Neural progenitor cell (in vitro differentiated cells): ENCODE data around the gene MSLN. TPM values are rescaled to one million over a fixed set of nuclear protein-coding genes. Genes with fewer than 3 reads are reported as not detected.
A peak's percentile ranks its signal among the peaks of the same experiment; 100 is the strongest.

Experiments
- DNase-seq: peaks from one replicate; pipeline ENCODE4 v3.0.0-alpha.2; 2016; ENCODE audit warnings: low spot score
- H2AFZ ChIP-seq: fragments of 200-600 bp; sonication (generic); replicated peaks from 2 replicates; pipeline ENCODE4 v1.6.1; 2016; ENCODE audit warnings: antibody characterized with exemption
- H3F3A ChIP-seq: fragments of 200-600 bp; sonication (generic); 2 replicates; pipeline ENCODE4 v1.6.1; 2016; ENCODE audit warnings: antibody characterized with exemption, low read depth
- H3K27ac ChIP-seq: fragments of 200-600 bp; sonication (generic); 2 replicates; pipeline ENCODE4 v1.5.1; 2016; ENCODE audit warnings: mild to moderate bottlenecking
- H3K27me3 ChIP-seq: fragments of 200-600 bp; sonication (generic); 2 replicates; pipeline ENCODE4 v1.6.1; 2016; ENCODE audit warnings: mild to moderate bottlenecking, moderate library complexity
- H3K36me3 ChIP-seq: fragments of 200-600 bp; sonication (generic); 2 replicates; pipeline ENCODE4 v1.5.1; 2016
- H3K4me1 ChIP-seq: fragments of 200-600 bp; sonication (generic); 2 replicates; pipeline ENCODE4 v1.6.1; 2016; ENCODE audit warnings: mixed run types
- H3K4me2 ChIP-seq: fragments of 200-600 bp; sonication (generic); 2 replicates; pipeline ENCODE4 v1.6.1; 2016
- H3K4me3 ChIP-seq: fragments of 200-600 bp; sonication (generic); 2 replicates; pipeline ENCODE4 v1.5.1; 2016
- H3K79me2 ChIP-seq: fragments of 200-600 bp; sonication (generic); 2 replicates; pipeline ENCODE4 v1.6.1; 2016; ENCODE audit warnings: low read depth
- H3K9ac ChIP-seq: fragments of 200-600 bp; sonication (generic); 2 replicates; pipeline ENCODE4 v1.6.1; 2016
- H3K9me3 ChIP-seq: fragments of 200-600 bp; sonication (generic); 2 replicates; pipeline ENCODE4 v1.5.1; 2016; ENCODE audit warnings: low read depth
- H4K20me1 ChIP-seq: fragments of 200-600 bp; sonication (generic); 2 replicates; pipeline ENCODE4 v1.6.1; 2016; ENCODE audit warnings: low read depth
- H3K27ac Mint-ChIP-seq: 3 replicates; pipeline ENCODE4 v1.8.0; 2021; ENCODE audit warnings: mixed read lengths
- H3K27me3 Mint-ChIP-seq: 2 replicates; pipeline ENCODE4 v1.8.0; 2022; ENCODE audit warnings: low read depth, mild to moderate bottlenecking, inconsistent platforms, moderate library complexity, mixed read lengths; ENCODE audit not compliant: insufficient read depth
- H3K36me3 Mint-ChIP-seq: 3 replicates; pipeline ENCODE4 v1.8.0; 2021; ENCODE audit warnings: mixed read lengths
- H3K4me1 Mint-ChIP-seq: 3 replicates; pipeline ENCODE4 v1.8.0; 2021; ENCODE audit warnings: mixed read lengths
- H3K4me3 Mint-ChIP-seq: 3 replicates; pipeline ENCODE4 v1.8.0; 2021; ENCODE audit warnings: mild to moderate bottlenecking, moderate library complexity, mixed read lengths
- H3K9me3 Mint-ChIP-seq: 3 replicates; pipeline ENCODE4 v1.8.0; 2020; ENCODE audit warnings: mixed read lengths
- EZH2 ChIP-seq: fragments of 200-600 bp; sonication (generic); IDR thresholded peaks from 2 replicates; pipeline ENCODE4 v1.6.1; 2017; ENCODE audit warnings: antibody characterized with exemption, mild to moderate bottlenecking, moderate library complexity
- EZH2phosphoT487 ChIP-seq: fragments of 200-600 bp; sonication (generic); IDR thresholded peaks from 2 replicates; pipeline ENCODE4 v1.6.1; 2017; ENCODE audit warnings: antibody characterized with exemption
- total RNA-seq: library from RNA; depleted of rRNA; stranded (reverse); fragments of >200 nt; gene quantifications from 2 replicates; pipeline ENCODE4 v1.2.3, GENCODE V29; 2015; ENCODE audit warnings: low replicate concordance
- TF ChIP-seq, protein P1 (sequence below): fragments of 200-600 bp; sonication (generic); IDR thresholded peaks from 2 replicates; pipeline ENCODE4 v1.5.1; 2017; ENCODE audit warnings: antibody characterized with exemption, mild to moderate bottlenecking

Gene MSLN
- total RNA-seq = 0.82 and 1.2 TPM in 2 replicates

GRCh38 chr16:760545-761343 lies at the start of gene MSLN:
MSLN (plus strand) TSS chr16:760734; CDS start chr16:762681, 1,947 bp downstream.
- no peak within 1 kb of the TSS for H3K9ac ChIP-seq
- Mint-ChIP-seq H3K4me3 (peak within 1 kb of the TSS; percentile 76), H3K36me3 (no peaks in the 10 kb centered on the region), H3K4me1 (peaks cover 11% of the 10 kb centered on the region), H3K27ac (peak within 1 kb of the TSS; percentile 97), H3K27me3 (peaks cover 7% of the 10 kb centered on the region), H3K9me3 (peaks cover 10% of the 10 kb centered on the region)
- peak within 1 kb of the TSS; percentile 30 for H3K27ac ChIP-seq
- TF ChIP-seq EZH2 (no peak), EZH2phosphoT487 (no peak)
- peaks cover 8% of the 10 kb centered on the region for H3K4me1 ChIP-seq
- no peak within 1 kb of the TSS for H3K4me3 ChIP-seq
- no peak within 1 kb of the TSS for H3K4me2 ChIP-seq
- DNase-seq = no peak
- H3K79me2 ChIP-seq = no peaks in the 10 kb centered on the region
- no peaks in the 10 kb centered on the region for H4K20me1 ChIP-seq
- no peaks in the 10 kb centered on the region for H3K9me3 ChIP-seq
- no peaks in the 10 kb centered on the region for H3K36me3 ChIP-seq
- H3K27me3 ChIP-seq = no peaks in the 10 kb centered on the region
- H3F3A ChIP-seq = peaks cover 7% of the 10 kb centered on the region
- H2AFZ ChIP-seq = no peak within 1 kb of the TSS

- H2AFZ ChIP-seq = no peak overlapping the region
- peaks cover 37% of the 10 kb centered on the region for H3F3A ChIP-seq
- H3K4me3 ChIP-seq = no peak overlapping the region
- peaks cover 41% of the 10 kb centered on the region for H3K4me1 Mint-ChIP-seq
- H3K9me3 Mint-ChIP-seq = no peaks in the 10 kb centered on the region
- no peaks in the 10 kb centered on the region for H3K36me3 Mint-ChIP-seq
- H3K9ac ChIP-seq = no peak overlapping the region
- H3K27me3 Mint-ChIP-seq = peaks cover 27% of the 10 kb centered on the region
- no peaks in the 10 kb centered on the region for H3K79me2 ChIP-seq
- peaks cover 85% of the 10 kb centered on the region for H3K27me3 ChIP-seq
- no peak for TF ChIP-seq EZH2phosphoT487
- TF ChIP-seq, protein P1, sequence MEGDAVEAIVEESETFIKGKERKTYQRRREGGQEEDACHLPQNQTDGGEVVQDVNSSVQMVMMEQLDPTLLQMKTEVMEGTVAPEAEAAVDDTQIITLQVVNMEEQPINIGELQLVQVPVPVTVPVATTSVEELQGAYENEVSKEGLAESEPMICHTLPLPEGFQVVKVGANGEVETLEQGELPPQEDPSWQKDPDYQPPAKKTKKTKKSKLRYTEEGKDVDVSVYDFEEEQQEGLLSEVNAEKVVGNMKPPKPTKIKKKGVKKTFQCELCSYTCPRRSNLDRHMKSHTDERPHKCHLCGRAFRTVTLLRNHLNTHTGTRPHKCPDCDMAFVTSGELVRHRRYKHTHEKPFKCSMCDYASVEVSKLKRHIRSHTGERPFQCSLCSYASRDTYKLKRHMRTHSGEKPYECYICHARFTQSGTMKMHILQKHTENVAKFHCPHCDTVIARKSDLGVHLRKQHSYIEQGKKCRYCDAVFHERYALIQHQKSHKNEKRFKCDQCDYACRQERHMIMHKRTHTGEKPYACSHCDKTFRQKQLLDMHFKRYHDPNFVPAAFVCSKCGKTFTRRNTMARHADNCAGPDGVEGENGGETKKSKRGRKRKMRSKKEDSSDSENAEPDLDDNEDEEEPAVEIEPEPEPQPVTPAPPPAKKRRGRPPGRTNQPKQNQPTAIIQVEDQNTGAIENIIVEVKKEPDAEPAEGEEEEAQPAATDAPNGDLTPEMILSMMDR = no peak
- no peak for TF ChIP-seq EZH2
- peaks cover 14% of the 10 kb centered on the region for H3K4me1 ChIP-seq
- H3K36me3 ChIP-seq = no peaks in the 10 kb centered on the region
- H4K20me1 ChIP-seq = peaks cover 24% of the 10 kb centered on the region
- peak overlapping the region; percentile 87 for H3K27ac Mint-ChIP-seq
- no peak overlapping the region for H3K4me2 ChIP-seq
- H3K4me3 Mint-ChIP-seq = peak overlapping the region; percentile 57
- DNase-seq = no peak
- H3K9me3 ChIP-seq = no peaks in the 10 kb centered on the region
- H3K27ac ChIP-seq = no peak overlapping the region
These were observed 49.5 kb upstream of the MSLN start for GRCh38 chr16:711084-711483.

DNA sequence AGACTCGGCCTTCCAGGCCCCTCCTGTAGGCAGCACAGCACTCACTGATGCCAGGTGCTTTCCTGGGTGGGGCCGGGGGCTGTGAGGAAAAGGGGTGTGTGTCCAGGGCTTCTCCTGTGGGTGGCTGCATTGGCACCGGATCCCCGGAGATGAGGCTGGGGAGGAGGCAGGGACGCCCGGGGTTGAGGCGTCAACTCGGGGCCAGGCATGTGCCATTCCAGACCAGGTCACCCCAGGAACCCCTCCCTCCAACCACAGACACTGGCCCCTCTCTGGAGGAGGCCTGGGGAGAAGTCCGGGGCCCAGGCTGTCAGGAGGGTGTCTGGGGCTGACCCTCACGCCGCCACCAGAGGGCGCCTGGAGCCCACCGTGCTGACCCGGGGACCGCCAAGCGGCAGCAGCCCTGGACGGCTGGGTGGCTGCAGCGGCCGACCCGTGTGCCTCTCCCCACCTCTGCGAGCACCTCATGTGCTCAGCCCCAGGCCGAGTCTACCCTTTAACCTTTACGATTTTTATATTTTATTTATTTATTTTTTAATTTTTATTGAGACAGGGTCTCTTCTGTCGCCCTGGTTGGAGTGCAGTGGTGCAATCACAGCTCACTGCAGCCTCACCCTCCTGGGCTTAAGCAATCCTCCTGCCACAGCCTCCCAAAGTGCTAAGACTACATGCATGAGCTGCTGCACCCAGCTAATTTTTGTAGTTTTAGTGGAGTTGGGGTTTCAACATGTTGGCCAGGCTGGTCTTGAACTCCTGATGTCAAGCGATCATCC lies 48.8 kb upstream of the MSLN start:
- no peak overlapping the region for H3K4me3 ChIP-seq
- Mint-ChIP-seq H3K36me3 (peaks cover 2% of the 10 kb centered on the region), H3K27me3 (peaks cover 24% of the 10 kb centered on the region), H3K4me1 (peaks cover 46% of the 10 kb centered on the region), H3K27ac (no peak overlapping the region), H3K4me3 (no peak overlapping the region), H3K9me3 (no peaks in the 10 kb centered on the region)
- H3K27ac ChIP-seq = no peak overlapping the region
- no peak overlapping the region for H3K9ac ChIP-seq
- peak; percentile 91 for DNase-seq
- H3K36me3 ChIP-seq = no peaks in the 10 kb centered on the region
- peaks cover 79% of the 10 kb centered on the region for H3K27me3 ChIP-seq
- H3K4me2 ChIP-seq = no peak overlapping the region
- H4K20me1 ChIP-seq = peaks cover 24% of the 10 kb centered on the region
- no peak for TF ChIP-seq EZH2phosphoT487
- TF ChIP-seq, protein P1 = peak; percentile 82
- no peak for TF ChIP-seq EZH2
- no peak overlapping the region for H2AFZ ChIP-seq
- peaks cover 20% of the 10 kb centered on the region for H3K4me1 ChIP-seq
- no peaks in the 10 kb centered on the region for H3K9me3 ChIP-seq
- H3K79me2 ChIP-seq = no peaks in the 10 kb centered on the region
- H3F3A ChIP-seq = peaks cover 35% of the 10 kb centered on the region
